Thyroid gland (tissue), 4 donors: ENCODE results near the gene NETO2.

ENCODE experiments used
- CTCF ChIP-seq, 6 experiments: fragments of 200-600 bp in 3 of 6; fragments of 450-650 bp in 3 of 6; sonication (generic) in 3 of 6; IDR thresholded peaks; one replicate each; pipeline ENCODE4 v1.5.1; 2016 to 2019; ENCODE audit warnings: antibody characterized with exemption in 6 of 6, mild to moderate bottlenecking in 2 of 6, inconsistent platforms in 1 of 6, moderate library complexity in 1 of 6
- POLR2A ChIP-seq, 2 donors: fragments of 450-650 bp; IDR thresholded peaks; one replicate each; pipeline ENCODE4 v1.6.1; 2017; ENCODE audit warnings: antibody characterized with exemption in 2 of 2, mild to moderate bottlenecking in 2 of 2, moderate library complexity in 1 of 2

GRCh38 chr16:47134550-47134949 lies 9.2 kb downstream of the NETO2 start:
- TF ChIP-seq POLR2A (IDR thresholded peaks at IDR 0.05) (no peak), CTCF (IDR thresholded peaks at IDR 0.05) (no peak)
